Neuronal stem cell (in vitro differentiated cells): ENCODE results near the gene TUBG2.

ENCODE experiments used
- DNase-seq: peaks from one replicate; pipeline ENCODE4 v3.0.0-alpha.2; 2013; ENCODE audit warnings: low spot score
- H2AFZ ChIP-seq: one replicate; pipeline ENCODE4 v1.6.1; 2013; ENCODE audit warnings: mild to moderate bottlenecking, low read length, inconsistent platforms
- H2AK5ac ChIP-seq: 2 replicates; pipeline ENCODE4 v1.6.1; 2013; ENCODE audit warnings: low read depth, mild to moderate bottlenecking, inconsistent platforms, low read length, moderate library complexity, mixed read lengths
- H2BK120ac ChIP-seq: 2 replicates; pipeline ENCODE4 v1.6.1; 2013; ENCODE audit warnings: low read depth, mild to moderate bottlenecking, inconsistent platforms, low read length, moderate library complexity, mixed read lengths
- H2BK12ac ChIP-seq: one replicate; pipeline ENCODE4 v1.6.1; 2013; ENCODE audit warnings: low read length, inconsistent platforms
- H2BK15ac ChIP-seq: 2 replicates; pipeline ENCODE4 v1.6.1; 2013; ENCODE audit warnings: mild to moderate bottlenecking, low read length, inconsistent platforms, mixed read lengths
- H2BK5ac ChIP-seq: one replicate; pipeline ENCODE4 v1.6.1; 2013; ENCODE audit warnings: inconsistent platforms, mild to moderate bottlenecking, low read length, moderate library complexity
- H3K14ac ChIP-seq: one replicate; pipeline ENCODE4 v1.6.1; 2013; ENCODE audit warnings: low read length, inconsistent platforms
- H3K18ac ChIP-seq: 2 replicates; pipeline ENCODE4 v1.6.1; 2013; ENCODE audit warnings: low read length, inconsistent platforms
- H3K23ac ChIP-seq: 2 replicates; pipeline ENCODE4 v1.6.1; 2013; ENCODE audit warnings: low read depth, mild to moderate bottlenecking, mixed read lengths, low read length, inconsistent platforms; ENCODE audit not compliant: poor library complexity
- H3K27ac ChIP-seq: replicated peaks from 3 replicates; pipeline ENCODE4 v1.5.1; 2013; ENCODE audit warnings: low read length, inconsistent platforms
- H3K27me3 ChIP-seq, 3 experiments: 2 replicates each; pipeline ENCODE4 v1.6.1; 2013; ENCODE audit warnings: low read length in 3 of 3, mild to moderate bottlenecking in 2 of 3, inconsistent platforms in 1 of 3, low read depth in 1 of 3, mixed read lengths in 1 of 3, moderate library complexity in 1 of 3; ENCODE audit not compliant: control insufficient read depth in 3 of 3, insufficient read depth in 3 of 3
- H3K36me3 ChIP-seq, 2 donors: replicated peaks in 1 of 2; 2 replicates each; pipeline ENCODE4 v1.6.1; 2013; ENCODE audit warnings: low read length in 2 of 2; ENCODE audit not compliant: control insufficient read depth in 2 of 2, insufficient read depth in 2 of 2
- H3K4ac ChIP-seq: 2 replicates; pipeline ENCODE4 v1.6.1; 2013; ENCODE audit warnings: inconsistent platforms, mild to moderate bottlenecking, low read length, moderate library complexity
- H3K4me1 ChIP-seq, 2 donors: 1 replicate in 1 of 2; 2 replicates in 1 of 2; pipeline ENCODE4 v1.6.1; 2013; ENCODE audit warnings: low read length in 2 of 2, low read depth in 1 of 2; ENCODE audit not compliant: control insufficient read depth in 2 of 2, insufficient read depth in 1 of 2
- H3K4me2 ChIP-seq: one replicate; pipeline ENCODE4 v1.6.1; 2013; ENCODE audit warnings: mild to moderate bottlenecking, low read length, inconsistent platforms; ENCODE audit not compliant: insufficient read depth, poor library complexity, severe bottlenecking
- H3K4me3 ChIP-seq, 2 donors: 2 replicates each; pipeline ENCODE4 v1.5.1; 2013; ENCODE audit warnings: low read length in 2 of 2, mild to moderate bottlenecking in 2 of 2, inconsistent platforms in 1 of 2, moderate library complexity in 1 of 2
- H3K79me1 ChIP-seq: one replicate; pipeline ENCODE4 v1.6.1; 2013; ENCODE audit warnings: low read depth, mild to moderate bottlenecking, inconsistent platforms, low read length, moderate library complexity
- H3K9ac ChIP-seq: one replicate; pipeline ENCODE4 v1.6.1; 2013; ENCODE audit warnings: mild to moderate bottlenecking, low read depth, low read length, inconsistent platforms; ENCODE audit not compliant: poor library complexity
- H3K9me3 ChIP-seq, 2 donors: replicated peaks in 1 of 2; 2 replicates each; pipeline versions ENCODE3 to v1.6.1; 2013; ENCODE audit warnings: low read length in 2 of 2, mild to moderate bottlenecking in 2 of 2, inconsistent platforms in 1 of 2, low read depth in 1 of 2, mixed read lengths in 1 of 2, moderate library complexity in 1 of 2; ENCODE audit not compliant: control insufficient read depth in 2 of 2, insufficient read depth in 1 of 2
- H4K8ac ChIP-seq: one replicate; pipeline ENCODE4 v1.6.1; 2013; ENCODE audit warnings: low read depth, mild to moderate bottlenecking, inconsistent platforms, low read length, moderate library complexity
- H4K91ac ChIP-seq: one replicate; pipeline ENCODE4 v1.6.1; 2013; ENCODE audit warnings: low read length, low read depth, mild to moderate bottlenecking, inconsistent platforms; ENCODE audit not compliant: poor library complexity
- WGBS, 2 donors: extraction: QIAGEN DNeasy Blood & Tissue Kit; methylation state at CpG; one replicate each; pipeline ENCODE4 v1.1.7; 2013; ENCODE audit warnings: missing lambda C conversion rate in 2 of 2, mixed read lengths in 1 of 2; ENCODE audit not compliant: insufficient read length in 2 of 2, insufficient replicate concordance in 1 of 2; ENCODE audit errors: extremely low coverage in 2 of 2; 5-methylcytosine and 5-hydroxymethylcytosine counted together

The TUBG2 gene

DNA sequence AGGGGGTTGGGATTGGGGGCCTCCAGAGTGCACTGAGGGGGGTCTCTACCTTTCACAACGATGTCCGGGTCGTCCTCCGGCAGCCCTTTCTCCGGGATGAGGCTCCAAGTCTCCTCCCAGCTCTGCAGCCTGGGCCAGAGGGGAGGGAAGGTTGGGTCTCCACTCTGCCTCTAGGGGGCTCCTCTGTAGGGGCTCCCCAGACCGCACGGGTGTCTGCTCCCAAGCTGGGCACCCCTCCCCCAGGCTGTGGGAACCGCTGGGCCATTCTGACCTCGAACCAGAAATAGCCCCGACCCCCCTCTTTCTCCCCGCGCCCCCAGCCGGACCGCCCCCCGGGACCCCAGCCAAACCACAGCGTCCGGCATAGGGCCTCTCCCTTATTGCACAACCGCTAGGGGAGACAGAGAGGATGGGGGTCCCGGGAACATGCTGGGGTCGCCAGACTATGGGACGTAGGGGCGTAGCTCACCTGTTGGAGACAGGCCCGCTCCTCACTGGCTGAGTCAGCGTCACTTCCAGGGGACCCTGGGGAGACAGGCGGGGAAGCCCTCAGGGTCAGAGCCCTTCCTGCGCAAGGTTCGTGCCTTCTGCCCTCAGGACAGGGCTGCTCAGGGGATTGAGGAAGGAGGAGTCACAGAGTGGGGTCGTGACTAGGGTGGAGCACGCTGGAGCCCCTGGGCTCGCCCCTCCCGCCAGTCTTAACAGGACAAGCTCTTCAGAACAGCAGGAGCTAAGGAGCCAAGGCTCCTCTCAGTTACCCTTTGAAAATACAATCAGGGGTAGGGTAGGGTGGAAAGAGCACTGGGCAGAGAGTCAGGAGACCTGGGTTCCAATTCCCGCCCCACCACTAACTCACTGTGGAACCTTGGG is 15.0 kb downstream of the TUBG2 start:
- no peak overlapping the region for H2BK12ac ChIP-seq
- H3K9ac ChIP-seq = peak overlapping the region; percentile 16
- DNase-seq = no peak
- peaks cover 19% of the 10 kb centered on the region for H3K79me1 ChIP-seq
- H3K9me3 ChIP-seq = peaks cover 0 to 2% of the 10 kb centered on the region in 2 donors
- peak overlapping the region; percentile 84 for H2AK5ac ChIP-seq
- peak overlapping the region; percentile 29 for H3K23ac ChIP-seq
- H4K8ac ChIP-seq = no peak overlapping the region
- no peak overlapping the region for H2BK120ac ChIP-seq
- H2BK15ac ChIP-seq = no peak overlapping the region
- peaks cover 17 to 44% of the 10 kb centered on the region in 2 donors for H3K4me1 ChIP-seq
- peak overlapping the region; percentile 28 for H3K4me2 ChIP-seq
- WGBS, 2 donors = no CpG with 5 or more reads among the region's 32 CpGs
- no peak overlapping the region for H2AFZ ChIP-seq
- H3K27ac ChIP-seq = no peak overlapping the region
- H4K91ac ChIP-seq = no peak overlapping the region
- H2BK5ac ChIP-seq = no peak overlapping the region
- peaks cover 4 to 46% of the 10 kb centered on the region in 2 donors for H3K36me3 ChIP-seq
- peak overlapping the region in 1 of 2 donors; percentile 94 for H3K4me3 ChIP-seq
- H3K27me3 ChIP-seq = peaks cover 0 to 58% (median 10%) of the 10 kb centered on the region in 3 experiments
- H3K18ac ChIP-seq = peak overlapping the region; percentile 44
- H3K4ac ChIP-seq = no peak overlapping the region
- no peak overlapping the region for H3K14ac ChIP-seq

DNA sequence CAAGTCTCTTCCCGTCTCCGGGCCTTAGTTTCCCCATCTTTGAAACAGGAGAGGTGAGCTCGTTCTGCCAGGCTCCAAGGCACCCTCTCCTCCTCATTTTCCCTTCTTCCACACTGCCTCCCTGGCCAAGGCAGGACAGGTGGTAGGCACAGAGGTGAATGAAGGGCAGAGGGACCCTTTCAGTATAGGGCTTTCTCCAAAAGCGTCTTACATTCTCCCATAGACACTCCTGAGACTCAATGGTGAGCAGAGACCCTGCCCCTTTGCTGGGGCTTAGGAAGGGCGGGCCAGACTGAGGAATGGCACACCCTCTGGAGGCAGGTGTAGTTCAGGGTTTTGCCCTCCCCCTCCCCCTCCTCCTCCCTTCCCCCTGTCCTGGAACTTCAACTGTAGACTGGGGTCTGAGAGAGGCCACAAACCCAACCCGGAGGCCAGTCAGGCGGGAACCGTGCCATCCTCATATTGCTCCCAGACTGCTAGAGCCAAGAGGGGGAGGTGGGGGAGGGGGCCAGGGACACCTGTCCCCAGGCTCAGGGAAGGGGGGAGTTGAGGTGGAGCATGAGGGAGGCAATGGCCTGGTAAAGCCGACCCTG is 15.8 kb downstream of the TUBG2 start:
- no CpG with 5 or more reads among the region's 9 CpGs for WGBS, 2 donors
- Histone ChIP-seq H4K91ac (no peak overlapping the region), H3K4me3 (peak overlapping the region; percentile 93 to 94), H2AFZ (no peak overlapping the region), H3K14ac (no peak overlapping the region), H3K36me3 (peaks cover 4 to 39% of the 10 kb centered on the region in 2 donors), H3K4ac (peak overlapping the region; percentile 66), H3K23ac (peak overlapping the region; percentile 89), H4K8ac (no peak overlapping the region), H3K9ac (no peak overlapping the region), H3K4me1 (peaks cover 18 to 47% of the 10 kb centered on the region in 2 donors), H3K9me3 (peaks cover 0 to 2% of the 10 kb centered on the region in 2 donors), H2BK15ac (no peak overlapping the region), H2BK12ac (no peak overlapping the region), H3K79me1 (peaks cover 19% of the 10 kb centered on the region), H2AK5ac (peak overlapping the region; percentile 75), H3K27ac (no peak overlapping the region), H2BK5ac (peak overlapping the region; percentile 94), H2BK120ac (no peak overlapping the region), H3K18ac (peak overlapping the region; percentile 84), H3K27me3 (peaks cover 0 to 58% (median 10%) of the 10 kb centered on the region in 3 experiments), H3K4me2 (peak overlapping the region; percentile 99)
- no peak for DNase-seq

DNA sequence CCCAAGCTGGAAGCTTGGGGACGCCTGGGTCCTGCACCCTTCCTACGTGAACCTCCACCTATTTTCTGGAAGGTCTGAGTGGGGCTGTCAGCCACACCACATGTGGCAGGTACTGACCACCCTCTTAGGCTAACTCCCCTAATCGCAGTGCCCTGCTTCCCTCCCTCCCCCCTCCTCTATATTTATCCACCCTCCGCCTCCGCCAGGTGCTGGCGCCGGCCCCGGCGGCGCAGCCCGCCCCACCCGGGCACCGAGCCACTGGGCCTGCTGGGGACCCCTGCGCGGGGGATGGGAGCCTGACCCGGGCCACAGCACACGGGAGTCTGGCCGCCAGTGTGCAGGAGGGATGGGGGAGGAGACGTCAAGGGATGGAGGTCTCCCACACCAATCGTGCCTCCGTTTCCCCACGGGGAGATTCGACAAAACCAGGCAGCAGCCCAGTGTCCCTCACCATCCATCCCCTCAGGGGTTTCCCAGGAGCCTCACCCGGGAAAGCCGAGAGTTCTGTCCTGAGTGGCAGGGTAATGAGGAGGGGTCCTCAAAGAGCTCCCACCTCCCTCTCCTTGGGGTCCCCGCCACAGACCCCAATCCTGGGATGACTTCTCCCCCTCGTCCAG is 16.4 kb downstream of the TUBG2 start:
- Histone ChIP-seq H3K9me3 (peaks cover 0 to 2% of the 10 kb centered on the region in 2 donors), H3K23ac (peak overlapping the region; percentile 97), H3K27me3 (peaks cover 0 to 55% (median 10%) of the 10 kb centered on the region in 3 experiments), H3K27ac (no peak overlapping the region), H4K91ac (no peak overlapping the region), H3K36me3 (peaks cover 4 to 36% of the 10 kb centered on the region in 2 donors), H3K4me1 (peaks cover 24 to 49% of the 10 kb centered on the region in 2 donors), H2BK5ac (peak overlapping the region; percentile 94), H3K14ac (peak overlapping the region; percentile 96), H3K4me3 (peak overlapping the region; percentile 93 to 94), H3K4ac (peak overlapping the region; percentile 76), H3K9ac (peak overlapping the region; percentile 98), H2BK12ac (peak overlapping the region; percentile 41), H4K8ac (no peak overlapping the region), H2AK5ac (peak overlapping the region; percentile 94), H3K4me2 (peak overlapping the region; percentile 99), H2BK15ac (peak overlapping the region; percentile 97), H3K79me1 (peaks cover 18% of the 10 kb centered on the region), H2BK120ac (no peak overlapping the region), H3K18ac (peak overlapping the region; percentile 98), H2AFZ (peak overlapping the region; percentile 93)
- DNase-seq = no peak
- no CpG with 5 or more reads among the region's 27 CpGs for WGBS, 2 donors
